HCT116 (cell line): ENCODE measurements around the gene SLC39A10. TPM values are rescaled to one million over a fixed set of nuclear protein-coding genes. Genes with fewer than 3 reads are reported as not detected.

Experiments
- ATAC-seq: fragments of 200-7000 bp; cut with Tn5 transposase; 2 replicates; pipeline ENCODE4 v1.9.1; 2020; ENCODE audit warnings: mild to moderate bottlenecking, moderate library complexity
- BruUV-seq: library from RNA; stranded (reverse); fragments of 400-500 nt; replicated peaks from 2 replicates; lab custom pipeline; 2021; lab: Mats Ljungman, UMichigan
- CTCF ChIA-PET: fragments of 300-600 bp; sonication (Branson Sonifier 250); formaldehyde crosslinking; loops from one replicate; lab custom pipeline; 2021; ENCODE audit warnings: antibody characterized with exemption; lab: Charles Lee
- POLR2A ChIA-PET: fragments of 300-600, 350-600 bp; sonication (Branson Sonifier 250); formaldehyde crosslinking; loops from one replicate; lab custom pipeline; 2021; ENCODE audit warnings: antibody characterized with exemption; lab: Charles Lee
- RAD21 ChIA-PET, 2 experiments: fragments of 300-600 bp; sonication (Branson Sonifier 250); formaldehyde crosslinking; loops; one replicate each; lab custom pipeline; 2023; ENCODE audit warnings: low total read pairs in 2 of 2; ENCODE audit not compliant: uncharacterized antibody in 2 of 2, unreplicated experiment in 2 of 2, low non-redundant PET in 1 of 2; lab: Charles Lee
- DNase-seq: peaks from one replicate; pipeline ENCODE4 v3.0.0-alpha.2; 2010; ENCODE audit warnings: low read depth, low spot score
- H2AFZ ChIP-seq: fragments of 200-600 bp; shearing (Covaris generic), sonication (generic); 2 replicates; pipeline ENCODE4 v1.6.1; 2017; ENCODE audit warnings: low read depth, mixed run types, mixed read lengths, antibody characterized with exemption, low read length; ENCODE audit not compliant: poor library complexity, severe bottlenecking
- H3K27ac ChIP-seq: 2 replicates; pipeline ENCODE4 v1.5.1; 2012; ENCODE audit warnings: low read depth, low read length
- H3K27me3 ChIP-seq: fragments of 200-600 bp; sonication (generic); 2 replicates; pipeline ENCODE4 v1.6.1; 2016; ENCODE audit warnings: mixed run types, low read length, mixed read lengths; ENCODE audit not compliant: insufficient read depth
- H3K36me3 ChIP-seq, 2 experiments: fragments of 200-500 bp in 1 of 2; fragments of 200-600 bp in 1 of 2; sonication (Bioruptor generic) in 1 of 2; sonication (generic) in 1 of 2; 2 replicates each; pipeline versions ENCODE4 v1.5.1 to v1.6.1; 2014 to 2016; ENCODE audit warnings: low read length in 2 of 2, inconsistent platforms in 1 of 2, mixed read lengths in 1 of 2, mixed run types in 1 of 2; ENCODE audit not compliant: insufficient read depth in 2 of 2, control insufficient read depth in 1 of 2
- H3K4me1 ChIP-seq, 2 experiments: fragments of 200-600 bp in 1 of 2; sonication (generic) in 1 of 2; 2 replicates each; pipeline versions ENCODE4 v1.5.1 to v1.6.1; 2012 to 2017; ENCODE audit warnings: low read length in 2 of 2, inconsistent platforms in 1 of 2, mild to moderate bottlenecking in 1 of 2, mixed read lengths in 1 of 2, mixed run types in 1 of 2, moderate library complexity in 1 of 2; ENCODE audit not compliant: insufficient read depth in 2 of 2, control insufficient read depth in 1 of 2
- H3K4me2 ChIP-seq: fragments of 200-600 bp; sonication (generic); 2 replicates; pipeline ENCODE4 v1.6.1; 2017; ENCODE audit warnings: mixed run types, low read length, mixed read lengths
- H3K4me3 ChIP-seq, 2 experiments: fragments of 200-600 bp in 1 of 2; sonication (generic) in 1 of 2; replicated peaks in 1 of 2; 2 replicates each; pipeline ENCODE4 v1.5.1; 2011 to 2016; ENCODE audit warnings: low read length in 2 of 2, control low read depth in 1 of 2, low read depth in 1 of 2, mild to moderate bottlenecking in 1 of 2, mixed read lengths in 1 of 2, mixed run types in 1 of 2
- H3K79me2 ChIP-seq: fragments of 200-600 bp; sonication (generic); 2 replicates; pipeline ENCODE4 v1.6.1; 2017; ENCODE audit warnings: mild to moderate bottlenecking, mixed run types, low read length, moderate library complexity, mixed read lengths; ENCODE audit not compliant: insufficient read depth
- H3K9ac ChIP-seq: fragments of 200-600 bp; sonication (generic); 2 replicates; pipeline ENCODE4 v1.6.1; 2016; ENCODE audit warnings: low read length, mixed read lengths
- H3K9me2 ChIP-seq: fragments of 200-600 bp; sonication (generic), shearing (Covaris generic); 2 replicates; pipeline ENCODE4 v1.6.1; 2017; ENCODE audit warnings: mixed run types, mild to moderate bottlenecking, moderate library complexity; ENCODE audit not compliant: insufficient read depth
- H3K9me3 ChIP-seq, 2 experiments: fragments of 200-500 bp in 1 of 2; fragments of 200-600 bp in 1 of 2; sonication (Bioruptor generic) in 1 of 2; sonication (generic) in 1 of 2; 2 replicates each; pipeline ENCODE4 v1.6.1; 2014 to 2017; ENCODE audit warnings: low read length in 2 of 2, mixed read lengths in 2 of 2, inconsistent platforms in 1 of 2, low read depth in 1 of 2, mild to moderate bottlenecking in 1 of 2, mixed run types in 1 of 2, moderate library complexity in 1 of 2; ENCODE audit not compliant: control insufficient read depth in 1 of 2, insufficient read depth in 1 of 2
- H4K20me1 ChIP-seq: fragments of 200-600 bp; sonication (generic), shearing (Covaris generic); 2 replicates; pipeline ENCODE4 v1.6.1; 2017; ENCODE audit warnings: mixed run types, mild to moderate bottlenecking, moderate library complexity; ENCODE audit not compliant: insufficient read depth
- ELF1 ChIP-seq: IDR thresholded peaks from 2 replicates; pipeline ENCODE4 v1.6.1; 2012; ENCODE audit warnings: low read depth, borderline replicate concordance
- intact Hi-C: fragments of 100-400 bp; cut with micrococcal nuclease; formaldehyde crosslinking; loops from 2 replicates; pipeline ENCODE4 v1.10.0; 2022
- total RNA-seq: library from RNA; stranded (reverse); gene quantifications from one replicate; pipeline ENCODE4 v1.2.1, GENCODE V29; 2021; ENCODE audit not compliant: unreplicated experiment

The SLC39A10 gene
- total RNA-seq, 1 experiment from 2014 or later, result 59.0 TPM

DNA sequence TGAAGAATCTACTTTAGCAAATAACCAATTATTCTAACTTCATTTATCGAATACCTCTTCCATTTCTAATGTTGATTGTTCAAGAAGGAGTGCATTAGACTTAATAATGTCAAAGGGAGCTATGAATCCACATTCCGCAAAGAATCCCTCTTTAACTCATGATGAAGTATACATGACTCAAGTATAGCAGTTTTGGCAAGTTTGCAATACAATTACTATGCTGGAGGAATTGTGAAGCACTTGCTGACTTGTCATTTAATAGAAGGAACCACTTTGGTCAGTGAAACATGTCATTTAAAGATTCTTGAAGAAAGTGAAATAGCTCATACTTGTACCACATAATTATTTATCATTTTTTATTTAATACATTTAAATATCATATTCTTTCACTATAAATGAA is 125.1 kb downstream of the SLC39A10 start:
- ChIA-PET RAD21 (interaction anchor here in 1 of 2 experiments (0.8 kb wide), 1 partner anchor 80 kb away, joined by 4 read pairs; no protein-coding TSS in a partner anchor), CTCF (no interaction called here), POLR2A (no interaction called here)
- no peak overlapping the region for H3K4me3 ChIP-seq
- H3K27ac ChIP-seq, result no peak overlapping the region
- no TSS peak for BruUV-seq
- intact Hi-C loops, result no loop called here
- H3K4me2 ChIP-seq, result no peak overlapping the region
- no peaks in the 10 kb centered on the region for H3K27me3 ChIP-seq
- no peaks in the 10 kb centered on the region for H3K9me2 ChIP-seq
- DNase-seq, result no peak
- H3K79me2 ChIP-seq, result no peaks in the 10 kb centered on the region
- H3K9me3 ChIP-seq, result no peaks in the 10 kb centered on the region
- H3K36me3 ChIP-seq, result no peaks in the 10 kb centered on the region
- ATAC-seq, result no peak
- no peak for TF ChIP-seq ELF1
- H4K20me1 ChIP-seq, result no peaks in the 10 kb centered on the region
- no peak overlapping the region for H2AFZ ChIP-seq
- H3K4me1 ChIP-seq, result no peaks in the 10 kb centered on the region
- H3K9ac ChIP-seq, result no peak overlapping the region
